Measurements from ENCODE around the gene PTK6.

The PTK6 gene

DNA sequence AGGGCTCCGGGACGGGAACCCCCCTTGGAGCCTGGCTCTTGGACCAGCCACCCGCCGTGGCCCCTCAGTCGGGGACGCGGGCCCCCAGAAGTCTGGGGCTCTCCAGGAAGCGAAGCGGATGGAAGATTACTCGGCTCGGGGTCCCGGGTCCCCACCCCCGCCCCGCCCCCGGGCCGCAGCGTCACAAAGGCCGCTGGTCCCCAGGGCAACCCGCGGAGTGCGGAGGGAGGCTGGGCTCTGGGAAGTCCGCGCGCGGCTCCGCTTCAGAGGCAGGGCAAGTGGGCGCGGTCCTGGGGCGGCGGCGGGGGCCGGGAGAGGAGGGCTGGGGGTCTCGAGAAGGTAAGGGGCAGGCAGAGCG lies 16.7 kb upstream of the PTK6 start, which contains the start of gene FNDC11:
Gene FNDC11, plus strand, starts transcription at position 227 of the 358 bp plus-strand sequence. CDS start 1,505 bp downstream, outside the sequence.
- Histone ChIP-seq H3K4me1 (ENCODE audit: control insufficient read depth, insufficient read depth, low read length) (peaks cover 30% of the 10 kb centered on the region), H3K36me3 (ENCODE audit: control insufficient read depth, insufficient read depth, low read length) (no peaks in the 10 kb centered on the region), H3K27me3 (ENCODE audit: control insufficient read depth, insufficient read depth, low read length) (no peaks in the 10 kb centered on the region), H3K9ac (ENCODE audit: low read length) (peak within 1 kb of the TSS; percentile 18), H3K4me3 (ENCODE audit: low read depth, low read length) (peak within 1 kb of the TSS; percentile 94), H3K9me3 (ENCODE audit: control insufficient read depth, insufficient read depth, low read depth, low read length) (no peaks in the 10 kb centered on the region), H3K27ac (ENCODE audit: low read depth, low read length) (peak within 1 kb of the TSS; percentile 76)

DNA sequence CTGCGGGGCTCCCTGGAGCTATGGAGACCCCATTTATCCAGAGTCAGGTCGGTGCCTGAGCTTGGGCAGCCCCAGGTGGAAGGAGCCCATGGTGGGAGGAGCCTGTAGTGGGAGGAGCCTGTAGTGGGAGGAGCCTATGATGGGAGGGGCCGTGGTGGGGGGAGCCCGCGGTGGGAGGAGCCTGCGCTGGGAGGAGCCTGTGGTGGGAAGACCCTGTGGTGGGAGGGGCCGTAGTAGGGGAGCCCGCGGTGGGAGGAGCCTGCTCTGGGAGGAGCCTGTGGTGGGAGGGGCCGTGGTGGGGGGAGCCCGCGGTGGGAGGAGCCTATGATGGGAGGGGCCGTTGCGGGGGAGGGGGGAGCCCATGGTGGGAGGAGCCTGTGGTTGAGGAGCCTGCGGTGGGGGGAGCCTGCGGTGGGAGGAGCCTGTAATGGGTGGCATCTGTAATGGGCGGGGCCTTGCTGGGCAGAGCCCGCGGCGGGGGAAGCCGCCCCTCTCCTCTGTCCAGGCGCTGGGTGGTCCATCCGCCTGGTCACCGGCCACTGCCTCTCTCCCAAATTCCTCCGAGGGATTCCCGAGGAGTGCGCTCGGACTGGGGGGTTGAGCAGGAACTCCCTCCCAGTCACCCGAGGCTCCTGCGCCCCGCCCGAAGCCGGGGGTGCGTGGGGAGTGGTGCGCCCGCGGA lies 16.2 kb upstream of the PTK6 start:
- Histone ChIP-seq H3K4me3 (ENCODE audit: low read depth, low read length) (peak overlapping the region; percentile 94), H3K36me3 (ENCODE audit: control insufficient read depth, insufficient read depth, low read length) (no peaks in the 10 kb centered on the region), H3K9ac (ENCODE audit: low read length) (peak overlapping the region; percentile 18), H3K27ac (ENCODE audit: low read depth, low read length) (peak overlapping the region; percentile 76), H3K9me3 (ENCODE audit: control insufficient read depth, insufficient read depth, low read depth, low read length) (no peaks in the 10 kb centered on the region), H3K27me3 (ENCODE audit: control insufficient read depth, insufficient read depth, low read length) (no peaks in the 10 kb centered on the region), H3K4me1 (ENCODE audit: control insufficient read depth, insufficient read depth, low read length) (peaks cover 35% of the 10 kb centered on the region)

DNA sequence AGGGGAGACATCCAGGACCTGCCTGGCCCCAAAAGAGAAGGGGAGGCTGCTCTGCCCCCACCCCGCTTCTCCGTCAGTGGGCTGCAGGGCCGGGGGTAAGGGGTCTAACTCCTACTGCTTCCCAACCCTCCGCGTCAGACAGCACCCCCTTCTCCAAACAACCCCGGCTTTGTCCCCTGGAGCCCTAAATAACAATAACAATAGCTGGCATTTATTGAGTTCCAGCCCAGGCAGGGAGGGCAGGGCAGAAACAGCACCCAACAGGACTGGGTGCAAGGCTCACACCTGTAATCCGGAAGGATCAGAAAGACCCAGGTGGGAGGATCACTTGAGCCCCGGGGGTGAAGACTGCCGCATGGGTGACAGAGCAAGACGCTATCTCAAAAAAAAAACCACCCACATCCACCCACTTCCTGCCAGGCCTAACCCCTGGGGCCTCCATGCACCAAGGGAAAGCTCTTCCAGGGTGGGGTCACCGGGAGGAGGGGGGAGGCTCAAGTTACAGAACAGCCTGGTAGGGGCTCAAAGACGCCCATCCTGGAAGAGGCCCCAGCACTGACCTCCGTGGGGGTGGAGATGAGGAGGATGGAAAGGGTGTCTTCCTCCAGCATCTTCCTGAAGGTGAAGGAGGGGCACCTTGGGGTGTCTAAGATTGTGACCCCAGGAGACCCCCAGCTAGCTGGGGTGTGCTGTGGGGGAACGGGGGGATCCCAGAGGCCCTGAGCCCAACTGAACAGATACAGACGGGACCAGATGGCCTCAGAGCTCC lies 15.5 kb upstream of the PTK6 start:
- peak overlapping the region; percentile 76 for H3K27ac ChIP-seq (ENCODE audit: low read depth, low read length)
- H3K9me3 ChIP-seq (ENCODE audit: control insufficient read depth, insufficient read depth, low read depth, low read length), result no peaks in the 10 kb centered on the region
- no peaks in the 10 kb centered on the region for H3K27me3 ChIP-seq (ENCODE audit: control insufficient read depth, insufficient read depth, low read length)
- peak overlapping the region; percentile 18 for H3K9ac ChIP-seq (ENCODE audit: low read length)
- no peaks in the 10 kb centered on the region for H3K36me3 ChIP-seq (ENCODE audit: control insufficient read depth, insufficient read depth, low read length)
- H3K4me1 ChIP-seq (ENCODE audit: control insufficient read depth, insufficient read depth, low read length), result peaks cover 42% of the 10 kb centered on the region
- peak overlapping the region; percentile 46 for H3K4me3 ChIP-seq (ENCODE audit: low read depth, low read length)

DNA sequence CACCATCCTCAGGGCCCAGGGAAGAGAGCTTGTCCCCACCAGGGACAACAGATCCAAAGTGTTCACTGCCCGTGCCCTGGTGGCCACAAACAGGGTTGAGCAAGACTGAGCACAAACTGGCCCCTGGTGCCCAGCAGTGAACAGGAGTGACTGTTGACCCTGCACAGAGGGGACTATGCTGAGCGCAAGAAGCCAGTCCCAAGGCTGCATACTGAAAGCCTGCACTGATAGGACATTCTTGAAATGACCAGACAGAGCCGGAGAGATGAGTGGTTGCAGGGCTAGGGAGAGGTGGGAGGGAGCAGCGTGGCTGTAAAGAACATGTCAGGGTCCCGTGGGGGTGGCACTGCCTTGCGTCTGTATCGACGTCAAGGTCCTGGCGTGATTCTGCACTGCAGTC lies 13.9 kb upstream of the PTK6 start:
- peaks cover 36% of the 10 kb centered on the region for H3K4me1 ChIP-seq (ENCODE audit: control insufficient read depth, insufficient read depth, low read length)
- H3K27me3 ChIP-seq (ENCODE audit: control insufficient read depth, insufficient read depth, low read length), result no peaks in the 10 kb centered on the region
- H3K9ac ChIP-seq (ENCODE audit: low read length), result no peak overlapping the region
- H3K9me3 ChIP-seq (ENCODE audit: control insufficient read depth, insufficient read depth, low read depth, low read length), result no peaks in the 10 kb centered on the region
- no peak overlapping the region for H3K4me3 ChIP-seq (ENCODE audit: low read depth, low read length)
- H3K27ac ChIP-seq (ENCODE audit: low read depth, low read length), result no peak overlapping the region
- no peaks in the 10 kb centered on the region for H3K36me3 ChIP-seq (ENCODE audit: control insufficient read depth, insufficient read depth, low read length)

DNA sequence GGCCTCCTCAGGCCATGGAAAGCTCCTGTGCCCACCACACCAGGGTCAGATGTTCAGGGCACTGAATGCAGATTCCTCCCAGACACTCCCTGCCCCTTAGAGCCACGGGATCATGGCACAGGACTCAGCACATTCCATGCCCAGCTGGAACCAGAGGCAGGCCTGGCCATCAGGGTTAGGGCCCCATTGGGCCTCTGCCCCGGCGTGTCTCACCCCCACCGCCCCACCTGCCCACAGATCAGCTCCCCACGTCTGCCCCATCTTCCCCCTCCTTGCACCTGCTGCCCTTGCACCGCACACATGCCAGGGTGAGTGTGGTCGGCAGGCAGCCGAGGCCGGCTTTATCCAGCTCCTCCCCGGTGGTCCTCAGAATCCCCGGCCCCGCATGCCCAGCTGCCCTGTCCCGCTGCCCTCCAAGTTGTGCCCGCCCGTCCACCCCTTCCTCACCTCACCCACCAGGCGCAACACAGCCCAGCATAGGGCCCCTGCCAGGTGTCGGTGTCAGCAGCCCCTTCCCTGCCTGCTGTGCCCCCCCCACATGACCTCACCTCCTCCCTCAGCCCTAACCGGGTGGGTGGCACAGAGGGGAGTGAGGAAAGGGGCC lies 12.6 kb upstream of the PTK6 start:
- Histone ChIP-seq H3K4me1 (ENCODE audit: control insufficient read depth, insufficient read depth, low read length) (peaks cover 41% of the 10 kb centered on the region), H3K27ac (ENCODE audit: low read depth, low read length) (no peak overlapping the region), H3K36me3 (ENCODE audit: control insufficient read depth, insufficient read depth, low read length) (no peaks in the 10 kb centered on the region), H3K4me3 (ENCODE audit: low read depth, low read length) (no peak overlapping the region), H3K27me3 (ENCODE audit: control insufficient read depth, insufficient read depth, low read length) (no peaks in the 10 kb centered on the region), H3K9ac (ENCODE audit: low read length) (no peak overlapping the region), H3K9me3 (ENCODE audit: control insufficient read depth, insufficient read depth, low read depth, low read length) (no peaks in the 10 kb centered on the region)

DNA sequence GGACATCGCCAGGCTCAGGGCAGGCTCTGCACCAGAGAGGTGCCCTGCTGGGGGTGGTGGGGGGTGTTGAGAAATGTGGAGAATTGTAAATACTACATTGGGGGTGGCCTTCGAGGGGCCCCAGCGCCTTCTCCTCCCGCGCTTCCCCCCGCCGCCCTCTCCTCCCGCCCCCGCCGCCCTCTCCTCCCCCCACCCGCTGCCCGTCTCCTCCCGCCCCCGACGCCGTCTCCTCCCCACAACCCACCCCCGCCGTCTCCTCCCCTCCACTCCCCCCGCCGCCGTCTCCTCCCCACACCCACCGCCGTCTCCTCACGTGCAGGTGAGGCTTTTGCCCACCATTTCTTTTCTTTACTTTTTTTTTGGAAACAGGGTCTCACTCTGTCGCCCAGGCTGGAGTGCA lies 11.8 kb upstream of the PTK6 start:
- Histone ChIP-seq H3K9me3 (ENCODE audit: control insufficient read depth, insufficient read depth, low read depth, low read length) (no peaks in the 10 kb centered on the region), H3K4me1 (ENCODE audit: control insufficient read depth, insufficient read depth, low read length) (peaks cover 36% of the 10 kb centered on the region), H3K36me3 (ENCODE audit: control insufficient read depth, insufficient read depth, low read length) (no peaks in the 10 kb centered on the region), H3K4me3 (ENCODE audit: low read depth, low read length) (no peak overlapping the region), H3K27me3 (ENCODE audit: control insufficient read depth, insufficient read depth, low read length) (no peaks in the 10 kb centered on the region), H3K9ac (ENCODE audit: low read length) (no peak overlapping the region), H3K27ac (ENCODE audit: low read depth, low read length) (no peak overlapping the region)

DNA sequence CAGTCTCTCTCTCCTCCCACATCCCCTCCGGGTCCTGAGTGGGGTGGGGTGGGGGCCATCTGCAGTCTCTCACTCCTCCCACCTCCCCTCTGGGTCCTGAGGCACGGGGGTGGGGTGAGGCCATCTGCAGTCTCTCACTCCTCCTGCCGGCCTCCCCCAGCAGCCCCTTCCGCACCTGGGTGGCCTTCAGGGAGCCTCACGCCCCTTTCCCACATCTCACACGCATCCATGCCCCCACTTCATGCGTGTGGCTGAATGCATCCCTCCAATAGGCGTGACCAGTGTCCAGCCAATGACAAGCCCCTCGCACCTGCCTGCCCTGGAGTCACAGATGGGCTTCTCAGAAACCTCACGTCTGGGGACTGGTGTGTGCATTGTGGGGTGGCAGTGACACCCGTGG lies 11.4 kb upstream of the PTK6 start:
- Histone ChIP-seq H3K27me3 (ENCODE audit: control insufficient read depth, insufficient read depth, low read length) (no peaks in the 10 kb centered on the region), H3K9ac (ENCODE audit: low read length) (no peak overlapping the region), H3K4me1 (ENCODE audit: control insufficient read depth, insufficient read depth, low read length) (peaks cover 36% of the 10 kb centered on the region)

DNA sequence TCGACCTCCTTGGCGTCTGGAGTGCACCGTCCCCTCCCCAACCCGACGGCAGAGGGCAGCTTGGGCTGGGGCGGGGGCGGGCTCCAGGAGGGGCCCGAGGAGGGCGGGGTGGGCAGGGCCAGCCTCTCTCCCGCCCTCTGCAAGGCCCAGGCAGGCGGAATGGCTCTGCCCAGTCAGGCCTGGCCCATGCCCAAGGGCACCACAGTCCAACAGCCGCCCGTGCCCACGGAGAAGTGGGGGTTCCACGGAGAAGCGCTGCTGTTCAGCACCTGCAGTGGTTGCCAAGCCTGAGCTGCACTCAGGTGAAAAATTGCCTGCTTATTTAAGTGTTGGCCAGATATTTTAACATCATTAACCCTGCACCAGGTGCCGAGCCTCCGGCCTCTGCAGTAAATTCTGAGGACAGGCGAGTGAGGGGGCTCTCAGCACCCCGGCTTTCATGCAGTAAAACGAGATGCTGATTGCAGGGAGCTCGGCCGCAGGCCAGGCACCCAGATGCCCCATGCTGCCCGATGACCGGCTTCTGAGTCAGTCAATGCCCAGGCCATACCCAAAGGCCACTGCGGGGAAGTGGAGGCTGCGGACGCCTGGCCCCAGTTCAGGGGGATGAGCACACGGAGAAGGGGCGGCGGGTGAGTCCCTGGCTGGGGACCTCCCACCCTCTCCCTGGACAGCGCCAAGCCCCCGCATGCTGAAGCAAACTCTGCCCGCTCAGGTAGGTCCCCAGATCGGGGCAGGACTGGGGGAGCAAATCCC lies 10.7 kb upstream of the PTK6 start, which contains the start of gene SRMS:
Gene SRMS, minus strand, starts transcription at position 25 of the 756 bp plus-strand sequence. CDS start 286 bp downstream, outside the sequence.
- Histone ChIP-seq H3K4me3 (ENCODE audit: low read depth, low read length) (no peak within 1 kb of the TSS), H3K9me3 (ENCODE audit: control insufficient read depth, insufficient read depth, low read depth, low read length) (no peaks in the 10 kb centered on the region), H3K9ac (ENCODE audit: low read length) (no peak within 1 kb of the TSS), H3K27ac (ENCODE audit: low read depth, low read length) (no peak within 1 kb of the TSS), H3K36me3 (ENCODE audit: control insufficient read depth, insufficient read depth, low read length) (no peaks in the 10 kb centered on the region), H3K4me1 (ENCODE audit: control insufficient read depth, insufficient read depth, low read length) (peaks cover 34% of the 10 kb centered on the region), H3K27me3 (ENCODE audit: control insufficient read depth, insufficient read depth, low read length) (no peaks in the 10 kb centered on the region)

More for the DNA sequence above, 11.4 kb upstream of the PTK6 start:
- no peaks in the 10 kb centered on the region for H3K36me3 ChIP-seq (ENCODE audit: control insufficient read depth, insufficient read depth, low read length)
- no peaks in the 10 kb centered on the region for H3K9me3 ChIP-seq (ENCODE audit: control insufficient read depth, insufficient read depth, low read depth, low read length)
- H3K4me3 ChIP-seq (ENCODE audit: low read depth, low read length), result no peak overlapping the region
- no peak overlapping the region for H3K27ac ChIP-seq (ENCODE audit: low read depth, low read length)

DNA sequence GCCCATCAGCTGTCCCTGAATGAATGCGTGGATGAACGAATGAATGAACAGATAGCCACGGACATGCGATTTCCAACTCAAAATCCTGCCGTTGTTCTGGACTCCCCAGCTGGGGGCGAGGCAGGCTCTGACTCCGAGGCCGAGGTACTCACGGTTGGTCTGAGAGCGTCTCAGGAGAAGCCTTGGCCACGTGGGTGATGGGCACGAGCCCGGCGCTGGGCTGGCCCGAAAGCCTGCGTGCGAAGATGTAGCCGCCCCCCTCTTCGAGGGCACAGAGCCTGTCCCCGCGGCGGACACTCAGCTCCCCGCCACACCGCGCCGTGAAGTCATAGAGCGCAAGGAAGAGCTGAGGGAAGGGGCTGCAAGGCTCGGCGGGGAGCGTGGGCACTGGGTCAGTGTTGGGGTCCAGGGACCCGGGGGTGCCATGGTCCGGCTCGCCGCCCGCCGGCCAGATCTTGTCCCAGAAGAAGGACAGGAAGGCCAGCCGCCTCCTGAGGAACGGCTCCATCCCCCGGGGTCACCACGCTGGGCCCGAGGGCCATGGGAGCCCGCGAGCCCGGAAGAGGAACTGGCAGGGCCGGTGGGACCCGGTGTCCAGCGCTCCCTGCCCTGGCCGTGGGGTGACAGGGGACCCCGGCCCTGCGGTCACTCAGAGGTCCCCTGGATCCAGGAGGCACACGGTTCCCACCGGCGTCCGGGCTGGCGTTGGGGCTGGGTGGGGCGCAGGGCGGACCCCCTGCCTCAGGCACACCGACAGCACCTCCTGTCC lies 10.0 kb upstream of the PTK6 start:
- Histone ChIP-seq H3K9ac (ENCODE audit: low read length) (no peak overlapping the region), H3K4me3 (ENCODE audit: low read depth, low read length) (no peak overlapping the region), H3K4me1 (ENCODE audit: control insufficient read depth, insufficient read depth, low read length) (peaks cover 27% of the 10 kb centered on the region), H3K9me3 (ENCODE audit: control insufficient read depth, insufficient read depth, low read depth, low read length) (no peaks in the 10 kb centered on the region), H3K36me3 (ENCODE audit: control insufficient read depth, insufficient read depth, low read length) (no peaks in the 10 kb centered on the region), H3K27me3 (ENCODE audit: control insufficient read depth, insufficient read depth, low read length) (no peaks in the 10 kb centered on the region), H3K27ac (ENCODE audit: low read depth, low read length) (no peak overlapping the region)

DNA sequence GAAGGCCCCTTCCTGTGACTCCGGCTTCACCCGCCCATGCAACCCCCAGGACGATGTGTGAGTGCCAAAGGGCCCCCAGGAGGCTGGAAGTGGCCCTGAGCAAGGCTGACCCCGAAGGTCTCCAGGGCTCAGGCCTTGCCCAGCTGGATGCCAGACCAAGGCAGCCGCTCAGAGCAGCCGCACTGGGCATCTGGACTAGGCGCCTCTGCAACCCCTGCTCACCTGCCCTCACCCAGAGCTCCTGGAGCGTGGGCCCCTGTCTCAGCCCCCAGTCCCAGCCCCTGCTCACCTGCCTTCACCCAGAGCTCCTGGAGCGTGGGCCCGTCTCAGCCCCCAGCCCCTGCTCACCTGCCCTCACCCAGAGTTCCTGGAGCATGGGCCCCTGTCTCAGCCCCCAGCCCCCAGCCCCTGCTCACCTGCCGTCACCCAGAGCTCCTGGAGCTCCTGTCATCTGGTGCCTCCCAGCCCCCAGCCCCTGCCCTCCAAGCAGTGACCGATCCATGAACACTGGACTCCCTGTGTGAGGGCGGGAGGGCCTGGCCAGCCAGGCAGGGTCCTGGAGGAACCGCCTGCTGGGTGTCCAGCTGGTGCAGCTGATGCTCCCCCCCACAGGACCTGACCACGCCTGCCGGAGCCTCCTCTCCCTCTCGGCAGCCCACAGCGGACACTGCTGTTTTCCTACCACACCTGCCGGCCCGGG lies 9.2 kb upstream of the PTK6 start:
- peaks cover 23% of the 10 kb centered on the region for H3K4me1 ChIP-seq (ENCODE audit: control insufficient read depth, insufficient read depth, low read length)
- H3K9me3 ChIP-seq (ENCODE audit: control insufficient read depth, insufficient read depth, low read depth, low read length), result no peaks in the 10 kb centered on the region
- H3K27me3 ChIP-seq (ENCODE audit: control insufficient read depth, insufficient read depth, low read length), result no peaks in the 10 kb centered on the region
- H3K27ac ChIP-seq (ENCODE audit: low read depth, low read length), result no peak overlapping the region
- no peak overlapping the region for H3K9ac ChIP-seq (ENCODE audit: low read length)
- no peaks in the 10 kb centered on the region for H3K36me3 ChIP-seq (ENCODE audit: control insufficient read depth, insufficient read depth, low read length)
- no peak overlapping the region for H3K4me3 ChIP-seq (ENCODE audit: low read depth, low read length)
